ENCODE measurements around the gene SHROOM3.
A peak's percentile ranks its signal among the peaks of the same experiment; 100 is the strongest.
"Not testable (repeated sequence)": the region's sequence is repeated elsewhere in the genome, so short reads cannot be mapped to it uniquely, and the experiment has no call there.

SHROOM3 gene

GRCh38 chr4:76606645-76607265, 171.7 kb downstream of the SHROOM3 start:
- Mint-ChIP-seq H3K27me3 (ENCODE audit: low read depth) (peaks cover 4% of the 10 kb centered on the region), H3K36me3 (ENCODE audit: low read depth) (no peaks in the 10 kb centered on the region), H3K4me3 (peak overlapping the region in 1 of 3 experiments; percentile 1), H3K4me1 (peaks cover 40% of the 10 kb centered on the region), H3K9me3 (no peaks in the 10 kb centered on the region), H3K27ac (peak overlapping the region; percentile 87 to 97 (median 88))
- TF ChIP-seq, protein P1, sequence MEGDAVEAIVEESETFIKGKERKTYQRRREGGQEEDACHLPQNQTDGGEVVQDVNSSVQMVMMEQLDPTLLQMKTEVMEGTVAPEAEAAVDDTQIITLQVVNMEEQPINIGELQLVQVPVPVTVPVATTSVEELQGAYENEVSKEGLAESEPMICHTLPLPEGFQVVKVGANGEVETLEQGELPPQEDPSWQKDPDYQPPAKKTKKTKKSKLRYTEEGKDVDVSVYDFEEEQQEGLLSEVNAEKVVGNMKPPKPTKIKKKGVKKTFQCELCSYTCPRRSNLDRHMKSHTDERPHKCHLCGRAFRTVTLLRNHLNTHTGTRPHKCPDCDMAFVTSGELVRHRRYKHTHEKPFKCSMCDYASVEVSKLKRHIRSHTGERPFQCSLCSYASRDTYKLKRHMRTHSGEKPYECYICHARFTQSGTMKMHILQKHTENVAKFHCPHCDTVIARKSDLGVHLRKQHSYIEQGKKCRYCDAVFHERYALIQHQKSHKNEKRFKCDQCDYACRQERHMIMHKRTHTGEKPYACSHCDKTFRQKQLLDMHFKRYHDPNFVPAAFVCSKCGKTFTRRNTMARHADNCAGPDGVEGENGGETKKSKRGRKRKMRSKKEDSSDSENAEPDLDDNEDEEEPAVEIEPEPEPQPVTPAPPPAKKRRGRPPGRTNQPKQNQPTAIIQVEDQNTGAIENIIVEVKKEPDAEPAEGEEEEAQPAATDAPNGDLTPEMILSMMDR (IDR thresholded peaks at IDR 0.05; ENCODE audit: unreplicated experiment in 3 of 3), result no peak

- Mint-ChIP-seq H3K4me1 (peaks cover 45% of the 10 kb centered on the region), H3K4me3 (peak overlapping the region in 1 of 3 experiments; percentile 1), H3K27ac (peak overlapping the region; percentile 87 to 97 (median 88)), H3K9me3 (no peaks in the 10 kb centered on the region), H3K27me3 (ENCODE audit: low read depth) (peaks cover 4% of the 10 kb centered on the region), H3K36me3 (ENCODE audit: low read depth) (no peaks in the 10 kb centered on the region)
- TF ChIP-seq, protein P1 (IDR thresholded peaks at IDR 0.05; ENCODE audit: unreplicated experiment in 3 of 3), result no peak
Observed at GRCh38 chr4:76607266-76607799, 172.3 kb downstream of the SHROOM3 start.

DNA sequence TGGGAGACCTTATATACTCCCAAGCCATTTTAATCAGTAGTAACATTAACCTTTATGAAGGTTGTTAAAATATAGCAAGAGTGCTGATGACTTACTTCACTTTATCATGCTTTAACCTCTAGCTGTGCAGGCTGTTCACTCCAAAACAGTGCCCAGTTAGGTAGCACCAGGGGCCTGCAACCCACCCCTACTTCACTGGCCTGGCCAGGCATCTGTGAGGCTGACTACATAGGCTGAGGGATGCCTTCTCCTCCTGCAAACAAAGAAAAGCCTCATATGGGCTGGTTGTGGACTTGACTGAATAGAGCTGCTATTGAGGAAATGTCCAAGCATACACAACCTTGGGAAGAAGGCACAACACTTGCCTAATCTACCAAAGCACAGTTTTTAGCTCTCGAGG, 172.8 kb downstream of the SHROOM3 start:
- H3K9me3 Mint-ChIP-seq, result no peaks in the 10 kb centered on the region
- TF ChIP-seq, protein P1 (IDR thresholded peaks at IDR 0.05; ENCODE audit: unreplicated experiment in 3 of 3), result no peak
- H3K4me1 Mint-ChIP-seq, result peaks cover 45% of the 10 kb centered on the region
- no peak overlapping the region for H3K4me3 Mint-ChIP-seq
- H3K27ac Mint-ChIP-seq, result peak overlapping the region; percentile 87 to 97 (median 88)
- peaks cover 4% of the 10 kb centered on the region for H3K27me3 Mint-ChIP-seq (ENCODE audit: low read depth)
- no peaks in the 10 kb centered on the region for H3K36me3 Mint-ChIP-seq (ENCODE audit: low read depth)

DNA sequence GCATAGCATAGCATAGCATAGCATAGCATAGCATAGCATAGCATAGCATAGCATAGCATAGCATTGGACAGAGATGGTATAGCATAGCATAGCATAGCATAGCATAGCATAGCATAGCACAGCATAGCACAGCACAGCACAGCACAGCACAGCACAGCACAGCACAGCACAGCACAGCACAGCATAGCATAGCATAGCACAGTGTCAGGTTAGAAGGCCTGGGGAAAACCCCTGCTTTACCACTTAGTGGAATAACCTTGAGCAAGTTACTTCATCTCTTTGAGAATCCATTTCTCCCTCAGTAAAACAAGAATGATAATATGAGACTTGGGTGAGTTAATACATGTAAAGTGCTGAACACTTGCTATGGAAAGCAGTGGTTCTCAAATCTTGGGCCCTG, 173.5 kb downstream of the SHROOM3 start:
- Mint-ChIP-seq H3K4me1 (peaks cover 45% of the 10 kb centered on the region), H3K27ac (peak overlapping the region; percentile 87 to 97 (median 88))
- H3K9me3 Mint-ChIP-seq; H3K36me3 Mint-ChIP-seq (ENCODE audit: low read depth); H3K27me3 Mint-ChIP-seq (ENCODE audit: low read depth); H3K4me3 Mint-ChIP-seq: not testable (repeated sequence)

DNA sequence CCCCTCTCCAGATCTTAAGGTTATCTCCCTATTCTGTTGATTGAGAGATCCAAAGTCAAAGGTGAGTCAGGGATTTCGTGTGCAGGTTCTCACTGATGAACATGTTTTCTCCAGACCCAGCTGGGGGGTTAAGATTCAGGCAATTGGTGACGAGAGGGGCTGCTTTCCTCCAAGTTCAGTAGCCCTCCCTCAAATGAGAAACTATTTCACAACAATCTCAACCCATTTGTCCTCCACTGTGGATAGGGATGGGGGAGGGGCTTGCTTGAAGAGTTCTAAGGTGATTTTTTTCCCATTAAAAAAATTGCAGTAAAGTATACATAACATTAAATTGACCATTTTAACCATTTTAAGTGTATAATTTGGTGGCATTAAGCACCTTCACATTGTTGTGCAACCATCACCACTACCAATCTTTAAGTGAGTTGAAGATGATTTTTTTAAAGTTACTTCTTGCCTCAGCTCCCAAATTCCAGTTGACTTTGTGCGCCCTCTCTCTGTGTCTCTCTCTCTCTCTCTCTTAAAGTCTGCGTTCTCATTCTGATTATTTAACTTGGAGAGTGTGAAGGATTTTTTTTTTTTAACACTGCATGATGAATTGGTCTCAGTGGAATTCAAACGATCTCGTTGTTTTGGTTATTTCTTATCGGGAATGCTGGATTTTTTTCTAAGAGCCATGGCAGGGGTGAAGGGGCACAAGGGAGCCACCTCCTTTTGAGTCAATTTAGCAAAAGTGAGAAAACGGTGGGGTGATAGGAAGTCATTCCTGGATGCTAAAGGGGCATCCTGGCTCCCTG, 175.9 kb downstream of the SHROOM3 start:
- Mint-ChIP-seq H3K9me3 (no peaks in the 10 kb centered on the region), H3K27ac (peak overlapping the region; percentile 15 to 90 (median 69)), H3K27me3 (ENCODE audit: low read depth) (no peaks in the 10 kb centered on the region), H3K4me1 (peaks cover 33% of the 10 kb centered on the region), H3K36me3 (ENCODE audit: low read depth) (no peaks in the 10 kb centered on the region), H3K4me3 (peak overlapping the region in 1 of 3 experiments; percentile 29)
- TF ChIP-seq, protein P1 (IDR thresholded peaks at IDR 0.05; ENCODE audit: unreplicated experiment in 3 of 3), result no peak

- peak overlapping the region; percentile 15 to 90 (median 69) for H3K27ac Mint-ChIP-seq
- H3K4me1 Mint-ChIP-seq, result peaks cover 29% of the 10 kb centered on the region
- H3K4me3 Mint-ChIP-seq, result no peak overlapping the region
- H3K27me3 Mint-ChIP-seq (ENCODE audit: low read depth), result no peaks in the 10 kb centered on the region
- TF ChIP-seq, protein P1 (IDR thresholded peaks at IDR 0.05; ENCODE audit: unreplicated experiment in 3 of 3), result no peak
- no peaks in the 10 kb centered on the region for H3K36me3 Mint-ChIP-seq (ENCODE audit: low read depth)
- H3K9me3 Mint-ChIP-seq, result no peaks in the 10 kb centered on the region
Observed at GRCh38 chr4:76611616-76612207, 176.7 kb downstream of the SHROOM3 start.

All from nephron (organoid).